T-helper 1 cell (primary cell): ENCODE measurements around the gene TCN2.
"Not testable (repeated sequence)": the region's sequence is repeated elsewhere in the genome, so short reads cannot be mapped to it uniquely, and the experiment has no call there.

Experiments
- DNase-seq, 5 donors: peaks; one replicate each; pipeline ENCODE4 v3.0.0-alpha.2; 2012 to 2020
- total RNA-seq, 4 donors: gene quantifications; one replicate each; lab custom pipeline; 2026; lab: John Stamatoyannopoulos, UW

TCN2 gene
- total RNA-seq: 0.36 to 1.9 (median 0.96) reads per million in 4 donors

DNA sequence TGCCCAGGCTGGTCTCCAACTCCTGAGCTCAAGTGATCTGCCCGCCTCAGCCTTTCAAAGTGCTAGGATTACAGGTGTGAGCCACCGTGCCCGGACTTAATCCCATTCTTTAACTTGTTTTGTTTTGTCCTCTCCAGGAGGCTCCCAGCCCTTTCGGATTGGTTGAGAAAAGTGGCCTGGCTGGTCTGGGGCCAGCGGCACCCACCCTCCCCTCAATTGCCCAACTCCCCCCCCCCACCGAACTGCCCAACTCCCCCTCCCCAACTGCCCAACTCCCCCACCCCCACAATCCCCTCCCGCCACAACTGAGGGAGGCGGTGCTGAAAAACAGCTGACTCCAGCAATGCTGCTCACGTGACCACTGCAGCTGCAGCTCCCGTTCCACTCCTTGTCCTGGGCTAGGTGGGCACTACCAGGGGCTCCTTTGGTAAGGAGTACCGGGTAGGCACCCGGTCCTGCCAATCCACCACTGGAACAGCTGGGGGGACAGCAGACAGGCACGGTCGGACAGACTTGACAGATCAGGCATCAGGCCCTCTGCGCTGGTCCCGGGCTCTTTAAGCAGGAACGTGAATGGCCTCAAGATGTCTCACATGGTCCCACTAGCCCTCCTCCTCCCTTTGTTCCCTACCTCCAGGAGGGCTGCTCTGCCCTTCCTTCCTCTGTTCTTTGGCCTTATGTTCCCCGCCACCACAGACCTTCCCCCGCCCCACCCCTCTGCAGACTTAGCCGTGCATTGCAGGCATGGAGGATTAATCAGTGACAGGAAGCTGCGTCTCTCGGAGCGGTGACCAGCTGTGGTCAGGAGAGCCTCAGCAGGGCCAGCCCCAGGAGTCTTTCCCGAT is at the start of gene TCN2:
Gene TCN2, plus strand, starts transcription at position 720 of the 845 bp plus-strand sequence. CDS start 158 bp downstream, outside the sequence.
- DNase-seq: peak in 2 of 5 donors; percentile 17 to 50

DNA sequence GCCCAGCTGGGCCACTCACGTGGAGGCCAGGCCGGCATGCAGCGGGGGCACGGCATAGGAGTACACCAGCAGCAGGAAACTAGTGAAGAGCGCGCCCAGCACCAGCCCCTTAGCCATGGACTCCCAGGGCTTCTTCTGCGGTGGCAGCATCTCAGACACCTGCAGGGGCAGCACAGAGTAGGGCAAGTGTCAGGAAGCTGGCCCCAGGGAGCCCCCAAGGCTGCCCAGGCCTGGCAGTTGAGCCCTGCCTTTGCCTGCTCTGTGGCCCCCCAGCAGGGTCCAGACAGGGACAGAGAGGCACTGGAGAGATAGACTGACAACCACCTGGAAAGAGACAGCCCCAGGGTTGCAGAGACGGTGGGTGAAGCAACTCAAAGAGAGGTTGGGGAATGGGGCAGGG is 49.7 kb upstream of the TCN2 start:
- DNase-seq: no peak

DNA sequence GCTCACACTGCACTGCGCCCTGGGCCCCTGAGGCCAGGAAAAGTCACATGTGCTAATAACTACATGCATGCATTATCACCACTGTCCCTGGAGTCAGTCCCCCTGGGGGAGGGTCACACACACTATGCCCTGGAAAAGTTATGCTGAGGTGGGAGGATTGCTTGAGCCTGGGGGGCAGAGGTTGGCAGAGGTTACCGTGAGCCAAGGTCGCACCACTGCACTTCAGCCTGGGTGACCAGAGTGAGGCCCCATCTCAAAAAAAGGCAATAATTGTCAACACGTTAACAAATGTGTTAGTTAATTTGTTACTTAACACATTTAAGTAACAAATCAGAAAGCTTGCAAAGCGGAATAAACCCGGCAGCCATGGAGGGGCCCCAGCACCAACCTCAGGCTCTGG is 47.1 kb upstream of the TCN2 start:
- no peak for DNase-seq

DNA sequence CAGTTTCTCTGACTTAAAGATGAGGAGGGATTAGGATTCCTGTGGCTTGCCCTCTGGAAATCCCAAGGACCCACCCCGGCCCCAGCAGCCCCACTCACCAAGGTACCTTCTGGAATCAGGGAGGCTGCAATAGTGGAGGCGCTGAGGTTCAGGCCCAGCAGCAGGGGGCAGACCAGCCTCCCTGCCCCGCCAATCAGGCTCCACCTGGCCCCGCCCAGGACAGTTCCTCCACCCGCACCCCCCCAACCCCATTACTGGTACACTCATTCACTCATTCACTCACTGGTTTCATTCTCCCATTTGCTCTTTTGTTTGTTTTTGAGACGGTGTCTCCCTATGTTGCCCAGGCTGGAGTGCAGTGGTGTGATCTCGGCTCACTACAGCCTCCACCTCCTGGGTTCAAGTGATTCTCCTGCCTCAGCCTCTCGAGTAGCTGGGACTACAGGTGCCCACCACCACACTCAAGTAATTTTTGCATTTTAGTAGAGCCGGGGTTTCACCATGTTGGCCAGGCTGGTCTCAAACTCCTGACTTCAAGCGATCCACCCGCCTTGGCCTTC is 46.3 kb upstream of the TCN2 start:
- DNase-seq: not testable (repeated sequence)

DNA sequence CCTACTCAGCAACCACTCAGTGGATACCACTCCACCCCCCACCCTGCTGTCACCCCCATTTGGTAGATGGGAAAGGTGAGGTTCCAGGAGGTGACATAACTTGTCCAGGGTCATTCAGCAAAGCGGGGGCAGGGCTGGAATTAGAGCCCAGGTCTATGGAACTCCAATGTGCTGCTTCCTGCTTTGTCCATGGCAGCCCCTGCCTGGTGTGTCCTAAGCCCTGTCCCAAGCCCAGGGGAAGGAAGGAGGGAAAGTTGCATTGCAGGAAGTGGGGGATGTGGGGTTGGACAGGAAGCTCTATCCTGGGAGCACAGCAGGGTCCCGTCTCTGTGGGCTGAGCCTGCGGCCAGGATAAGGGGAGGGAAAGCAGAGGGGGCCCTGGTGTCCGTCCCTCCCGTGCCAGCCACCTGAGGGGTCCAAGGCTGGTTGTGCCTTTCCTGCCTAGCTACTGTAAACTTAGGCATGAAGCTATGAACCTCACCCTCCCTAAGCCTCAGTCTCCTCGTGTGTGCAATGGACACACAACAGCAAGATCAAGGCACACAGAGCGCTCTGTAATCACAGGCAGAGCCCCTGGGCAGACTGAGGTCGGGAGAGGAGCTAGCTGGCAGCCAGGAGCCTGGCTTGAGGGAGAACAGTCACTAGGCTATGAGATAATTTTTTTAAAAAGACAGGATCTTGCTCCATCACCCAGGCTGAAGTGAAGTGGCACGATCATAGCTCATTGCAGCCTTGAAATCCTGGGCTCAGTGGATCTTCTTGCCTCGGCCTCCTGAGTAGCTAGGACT is 45.4 kb upstream of the TCN2 start:
- no peak for DNase-seq

DNA sequence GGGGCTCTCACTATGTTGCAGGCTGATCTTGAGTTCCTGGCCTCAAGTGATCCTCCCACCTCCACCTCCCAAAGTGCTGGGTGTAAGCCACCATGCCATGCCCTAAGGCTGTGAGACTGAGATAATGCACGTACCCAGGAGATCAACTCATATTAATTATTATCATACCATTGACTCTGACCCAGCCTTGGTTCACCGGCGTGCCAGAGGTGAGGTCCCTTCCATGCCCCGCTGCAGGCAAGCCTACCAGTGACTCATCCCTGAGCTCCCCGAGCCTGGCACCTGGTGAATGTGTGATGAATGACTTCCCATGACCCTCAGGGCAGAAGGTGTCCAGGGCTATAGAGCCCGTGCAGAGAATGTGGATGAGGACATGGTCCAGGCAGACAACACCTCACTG is 44.6 kb upstream of the TCN2 start:
- DNase-seq: no peak

GRCh38 chr22:30564045-30564760 is 42.8 kb upstream of the TCN2 start:
- DNase-seq: no peak

- DNase-seq: no peak
Measured at GRCh38 chr22:30564761-30565119, 42.2 kb upstream of the TCN2 start.

- no peak for DNase-seq
Measured at GRCh38 chr22:30565341-30565740, 41.6 kb upstream of the TCN2 start.

- no peak for DNase-seq
Measured at GRCh38 chr22:30566125-30566524, 40.8 kb upstream of the TCN2 start.

- DNase-seq: not testable (repeated sequence)
Measured at GRCh38 chr22:30567277-30567676, 39.7 kb upstream of the TCN2 start.

GRCh38 chr22:30568137-30568805 is 38.7 kb upstream of the TCN2 start:
- DNase-seq: no peak

DNA sequence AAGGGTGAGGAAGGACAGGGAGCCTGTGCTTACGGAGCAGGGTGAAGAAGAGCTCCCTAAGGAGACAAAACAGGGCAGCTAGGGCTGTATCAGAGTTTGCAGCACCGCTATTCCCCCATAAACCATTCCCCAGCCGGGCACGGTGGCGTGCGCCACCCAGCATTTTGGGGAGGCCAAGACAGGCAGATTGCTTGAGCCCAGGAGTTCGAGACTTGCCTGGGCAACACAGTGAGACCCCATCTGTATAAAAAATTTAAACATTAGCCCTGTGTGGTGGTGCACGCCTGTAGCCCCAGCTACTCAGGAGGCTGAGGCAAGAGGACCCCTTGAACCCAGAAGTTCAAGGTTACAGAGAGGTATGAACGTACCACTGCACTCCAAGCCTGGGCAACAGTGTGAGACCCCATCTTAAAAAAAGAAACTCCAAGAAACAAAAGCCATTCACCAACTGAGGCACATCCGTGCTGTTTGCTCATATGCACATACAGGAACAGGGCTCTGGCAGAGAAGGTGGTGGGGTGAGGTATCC is 37.2 kb upstream of the TCN2 start:
- no peak for DNase-seq

DNA sequence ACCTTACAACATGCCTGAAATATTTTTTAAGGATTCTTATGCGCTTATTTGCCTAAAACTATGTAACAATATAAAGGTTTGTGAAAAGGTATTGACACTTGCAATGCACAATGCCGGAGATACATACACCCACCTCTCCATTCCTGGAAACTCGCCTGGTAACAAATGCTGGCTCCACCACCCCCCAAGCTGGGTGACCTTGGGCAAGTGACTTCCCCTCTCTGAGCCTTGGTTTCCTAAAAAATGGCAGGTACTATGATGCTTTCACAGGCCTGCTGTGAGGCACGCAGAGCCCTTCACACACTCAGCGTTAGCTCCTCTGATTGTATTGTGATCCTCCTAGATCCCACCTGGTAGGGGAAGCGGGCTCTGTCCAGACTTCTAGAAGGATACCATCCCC is 34.8 kb upstream of the TCN2 start:
- no peak for DNase-seq

DNA sequence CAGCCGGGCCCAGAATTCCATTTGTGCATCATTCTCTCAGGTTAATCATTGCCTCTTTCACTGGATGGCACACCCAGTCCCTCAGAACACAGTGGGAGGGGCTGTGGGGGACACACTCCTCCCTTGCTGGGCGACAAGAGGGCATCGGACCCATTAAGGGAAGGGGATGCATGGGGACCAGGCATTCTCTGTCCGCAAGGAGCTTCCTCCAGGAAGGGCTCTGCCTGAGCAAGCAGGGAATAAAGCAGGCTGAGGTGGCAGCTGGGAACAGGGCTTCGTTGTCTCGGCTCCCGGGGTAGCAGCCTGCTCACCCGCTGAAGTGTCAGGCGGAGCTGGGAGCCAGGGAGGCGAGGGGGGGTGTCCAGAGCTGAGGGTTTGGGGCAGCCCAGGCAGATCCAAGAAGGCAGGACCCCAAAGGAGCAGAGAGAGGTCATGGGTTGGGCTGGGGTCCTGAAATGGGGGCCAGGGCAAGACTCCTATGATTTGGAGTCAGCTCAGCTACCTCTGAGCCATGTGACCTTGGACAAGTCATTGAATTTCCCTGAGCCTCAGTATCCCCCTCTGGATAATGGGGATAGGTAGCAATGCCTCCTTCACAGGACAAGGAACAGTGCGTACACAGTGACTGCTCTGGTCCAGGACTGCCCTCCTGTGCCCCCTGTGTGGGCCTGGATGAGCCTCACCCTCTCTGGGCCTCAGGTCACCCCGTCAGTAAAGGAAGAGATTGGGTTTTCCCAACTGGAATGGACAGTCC is 34.0 kb upstream of the TCN2 start:
- DNase-seq: no peak

GRCh38 chr22:30573594-30574094 is 33.3 kb upstream of the TCN2 start:
- DNase-seq: no peak

GRCh38 chr22:30574095-30574981 is 32.6 kb upstream of the TCN2 start, which contains the start of gene GAL3ST1:
Gene GAL3ST1 (minus strand): TSS chr22:30574665. CDS start chr22:30557392, 17,273 bp downstream.
- DNase-seq: no peak

DNA sequence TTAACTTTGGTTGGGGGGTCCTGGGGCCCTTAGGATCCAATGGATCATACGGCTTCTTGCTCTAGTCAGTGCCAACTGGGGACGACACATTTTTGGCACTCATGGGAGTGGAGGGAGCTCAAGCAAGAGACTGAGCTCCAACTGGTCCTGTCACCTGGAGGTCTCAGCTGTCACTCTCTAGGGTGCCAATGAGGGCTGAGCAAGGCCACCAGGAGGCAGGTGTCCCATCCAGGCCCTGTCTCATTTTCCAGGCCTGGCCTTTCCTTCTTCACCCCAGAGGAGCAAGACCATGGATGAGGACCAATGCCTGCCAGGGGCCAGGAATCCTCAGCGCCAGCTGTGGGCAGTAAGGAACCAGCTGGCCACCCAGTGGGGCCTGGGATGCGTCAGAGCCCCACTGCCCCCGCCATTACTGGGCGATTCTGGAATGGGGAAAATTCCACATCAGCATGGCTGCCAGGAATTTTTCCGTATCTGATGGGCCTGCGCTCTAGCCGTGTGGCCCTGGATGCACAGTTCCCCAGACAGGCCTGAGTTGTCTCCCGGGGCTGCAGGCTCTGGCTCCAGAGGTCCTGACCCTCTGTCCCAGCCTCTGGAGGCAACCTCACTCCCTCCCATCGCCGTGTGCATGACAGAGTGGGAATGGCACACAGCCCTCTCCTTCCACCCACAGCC is 31.8 kb upstream of the TCN2 start:
- no peak for DNase-seq

GRCh38 chr22:30575859-30576258 is 31.1 kb upstream of the TCN2 start:
- DNase-seq: no peak
